ENCODE data around the gene UBALD1. TPM values are rescaled to one million over a fixed set of nuclear protein-coding genes. Genes with fewer than 3 reads are reported as not detected.

Gene UBALD1
- total RNA-seq, 3 donors from 2014 or later (not counting 1 experiment from before 2014, with no cell fraction given) = 40.8 to 54.4 (median 53.6) TPM

Other genes with a start within 250 kb of the UBALD1 start
- gene VASN, start 243.0 kb downstream of the UBALD1 start, total RNA-seq = under 1 TPM; 0.35 to 0.93 (median 0.78) TPM
- gene CORO7, start 198.3 kb downstream of the UBALD1 start, total RNA-seq = 100 to 1,000 TPM; 335 to 425 (median 415) TPM
- gene DNAJA3, start 189.0 kb downstream of the UBALD1 start, total RNA-seq = 10 to 100 TPM; 22.1 to 34.2 (median 27.2) TPM
- gene NMRAL1, start 140.3 kb downstream of the UBALD1 start, total RNA-seq = 10 to 100 TPM; 66.6 to 71.2 (median 69.8) TPM
- 100 to 1,000 TPM in 1 of 3 donors, 10 to 100 TPM in 2; 66.0 to 104 (median 77.3) TPM for gene HMOX2, start 138.5 kb downstream of the UBALD1 start, total RNA-seq
- gene CDIP1, start 76.1 kb downstream of the UBALD1 start, total RNA-seq = 10 to 100 TPM; 35.2 to 49.2 (median 37.9) TPM
- gene C16orf96, start 58.5 kb downstream of the UBALD1 start, total RNA-seq = under 1 TPM; 0.35 to 0.61 (median 0.43) TPM
- 100 to 1,000 TPM; 102 to 106 (median 105) TPM for gene MGRN1, start 9.9 kb upstream of the UBALD1 start, total RNA-seq
- gene NUDT16L1, start 78.7 kb upstream of the UBALD1 start, total RNA-seq = 10 to 100 TPM; 30.8 to 39.1 (median 35.0) TPM
- gene ANKS3, start 119.4 kb upstream of the UBALD1 start, total RNA-seq = 10 to 100 TPM; 19.7 to 20.8 (median 20.5) TPM
- under 1 TPM in 1 of 3 donors, not detected in 2; 0.54 TPM for gene DNAAF8, start 119.6 kb upstream of the UBALD1 start, total RNA-seq
- 10 to 100 TPM; 11.4 to 20.3 (median 13.0) TPM for gene ZNF500, start 152.3 kb upstream of the UBALD1 start, total RNA-seq
- gene SEPTIN12, start 173.5 kb upstream of the UBALD1 start, total RNA-seq = under 1 TPM in 1 of 3 donors, not detected in 2; 0.59 TPM
- not detected for gene SMIM22, start 180.5 kb upstream of the UBALD1 start, total RNA-seq
- 10 to 100 TPM in 1 of 3 donors, 1 to 10 TPM in 2; 6.6 to 15.5 (median 7.5) TPM for gene ROGDI, start 187.7 kb upstream of the UBALD1 start, total RNA-seq
- gene GLYR1, start 232.4 kb upstream of the UBALD1 start, total RNA-seq = 100 to 1,000 TPM; 112 to 129 (median 125) TPM
- gene UBN1, start 232.6 kb upstream of the UBALD1 start, total RNA-seq = 10 to 100 TPM; 70.5 to 81.6 (median 79.9) TPM

Data from natural killer cell (primary cell).